ENCODE measurements around the gene KIAA0513.

- no peak for TF ChIP-seq CTCF (conservative IDR thresholded peaks at IDR 0.05)
- TF ChIP-seq ZFX (IDR thresholded peaks at IDR 0.05) = no peak
Observed at GRCh38 chr16:85066346-85066885, 38.8 kb downstream of the KIAA0513 start.
